Activated B cell treated with CpG ODN at 0.5 μM for 24 hours (primary cell): Measurements from ENCODE around the gene SYT5. TPM values are rescaled to one million over a fixed set of nuclear protein-coding genes. Genes with fewer than 3 reads are reported as not detected.

ENCODE experiments used
- ATAC-seq: fragments of 200-7000 bp; cut with Tn5 transposase; one replicate; pipeline ENCODE4 v1.10.0; 2021; ENCODE audit warnings: low read depth, mild to moderate bottlenecking, moderate library complexity
- CTCF ChIA-PET: fragments of 350-600 bp; sonication (Branson Sonifier 250); formaldehyde crosslinking; loops from one replicate; lab custom pipeline; 2021; ENCODE audit warnings: antibody characterized with exemption; lab: Charles Lee
- POLR2A ChIA-PET: fragments of 350-600 bp; sonication (Branson Sonifier 250); formaldehyde crosslinking; loops from one replicate; lab custom pipeline; 2021; ENCODE audit warnings: antibody characterized with exemption; lab: Charles Lee
- DNase-seq: peaks from one replicate; pipeline ENCODE4 v3.0.0; 2022
- H3K27ac Mint-ChIP-seq: one replicate; pipeline ENCODE4 v1.8.0; 2020; ENCODE audit warnings: mixed read lengths
- H3K27me3 Mint-ChIP-seq: one replicate; pipeline ENCODE4 v1.8.0; 2021; ENCODE audit warnings: mixed read lengths
- H3K36me3 Mint-ChIP-seq: one replicate; pipeline ENCODE4 v1.8.0; 2021; ENCODE audit warnings: low read depth, mixed read lengths
- H3K4me1 Mint-ChIP-seq: one replicate; pipeline ENCODE4 v1.8.0; 2021; ENCODE audit warnings: mixed read lengths
- H3K4me3 Mint-ChIP-seq: one replicate; pipeline ENCODE4 v1.8.0; 2020; ENCODE audit warnings: mild to moderate bottlenecking, mixed read lengths
- H3K9me3 Mint-ChIP-seq: one replicate; pipeline ENCODE4 v1.8.0; 2020; ENCODE audit warnings: mixed read lengths
- intact Hi-C: fragments of 100-400 bp; cut with micrococcal nuclease; formaldehyde crosslinking; loops from one replicate; pipeline ENCODE4 v1.15.1; 2024
- total RNA-seq: library from RNA; stranded (reverse); gene quantifications from 2 replicates; pipeline ENCODE4 v1.2.3, GENCODE V29; 2022
- TF ChIP-seq, protein P1 (sequence below): fragments of 200-600 bp; IDR thresholded peaks from one replicate; pipeline ENCODE4 v1.8.0; 2022; ENCODE audit warnings: antibody characterized with exemption, mild to moderate bottlenecking

Gene SYT5
- total RNA-seq, 1 donor from 2014 or later, result not detected

DNA sequence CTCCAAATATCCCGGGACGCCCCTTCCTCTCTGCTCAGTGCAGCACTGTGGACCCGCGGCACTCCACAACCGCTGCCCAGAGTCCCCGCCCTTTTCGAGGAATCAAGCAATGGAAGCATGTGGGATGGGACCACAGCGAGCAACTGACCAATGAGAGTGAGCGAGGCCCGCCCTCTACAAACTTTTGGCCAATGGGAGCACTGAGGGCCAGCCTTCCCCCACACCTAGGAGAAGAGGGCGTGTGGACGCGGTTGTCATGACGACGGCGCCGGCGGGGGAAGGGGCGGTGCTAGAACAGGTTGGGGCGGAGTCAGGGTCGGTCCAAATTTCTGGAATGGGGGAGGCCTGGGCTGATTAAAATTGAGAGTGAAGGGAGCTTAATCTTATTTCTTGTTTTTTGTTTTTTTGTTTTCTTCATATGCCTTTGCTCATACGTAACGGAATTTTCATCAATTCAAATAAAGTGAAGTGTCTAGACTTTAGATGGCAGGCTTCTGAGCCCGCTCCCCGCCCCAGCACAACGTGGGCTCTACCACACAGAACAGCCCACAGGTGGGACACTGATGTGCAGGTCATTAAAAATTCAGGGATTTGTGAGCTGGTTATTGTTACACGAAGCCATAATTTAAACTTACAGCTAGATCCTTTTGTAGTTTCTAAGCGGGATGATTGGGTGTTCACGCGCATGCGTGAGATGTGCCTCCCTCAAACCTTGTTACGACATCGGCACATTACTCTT lies 13.4 kb downstream of the SYT5 start, which contains the start of gene DNAAF3:
Gene DNAAF3 (minus strand): TSS at position 84 of the 739 bp plus-strand sequence. CDS start 200 bp downstream, outside the sequence.
- H3K4me1 Mint-ChIP-seq, result peaks cover 9% of the 10 kb centered on the region
- intact Hi-C loops, result no loop called here
- no peaks in the 10 kb centered on the region for H3K36me3 Mint-ChIP-seq
- ATAC-seq (peak; percentile 75), DNase-seq (no peak)
- ChIA-PET CTCF (interaction anchor here (1.0 kb wide), 1 partner anchor 24 kb away, joined by 3 read pairs; no protein-coding TSS in a partner anchor), POLR2A (interaction anchor here (0.5 kb wide), 1 partner anchor 21 kb away, joined by 3 read pairs; no protein-coding TSS in a partner anchor)
- peaks cover 3% of the 10 kb centered on the region for H3K9me3 Mint-ChIP-seq
- peak within 1 kb of the TSS; percentile 32 for H3K4me3 Mint-ChIP-seq
- no peak within 1 kb of the TSS for H3K27ac Mint-ChIP-seq
- TF ChIP-seq, protein P1, sequence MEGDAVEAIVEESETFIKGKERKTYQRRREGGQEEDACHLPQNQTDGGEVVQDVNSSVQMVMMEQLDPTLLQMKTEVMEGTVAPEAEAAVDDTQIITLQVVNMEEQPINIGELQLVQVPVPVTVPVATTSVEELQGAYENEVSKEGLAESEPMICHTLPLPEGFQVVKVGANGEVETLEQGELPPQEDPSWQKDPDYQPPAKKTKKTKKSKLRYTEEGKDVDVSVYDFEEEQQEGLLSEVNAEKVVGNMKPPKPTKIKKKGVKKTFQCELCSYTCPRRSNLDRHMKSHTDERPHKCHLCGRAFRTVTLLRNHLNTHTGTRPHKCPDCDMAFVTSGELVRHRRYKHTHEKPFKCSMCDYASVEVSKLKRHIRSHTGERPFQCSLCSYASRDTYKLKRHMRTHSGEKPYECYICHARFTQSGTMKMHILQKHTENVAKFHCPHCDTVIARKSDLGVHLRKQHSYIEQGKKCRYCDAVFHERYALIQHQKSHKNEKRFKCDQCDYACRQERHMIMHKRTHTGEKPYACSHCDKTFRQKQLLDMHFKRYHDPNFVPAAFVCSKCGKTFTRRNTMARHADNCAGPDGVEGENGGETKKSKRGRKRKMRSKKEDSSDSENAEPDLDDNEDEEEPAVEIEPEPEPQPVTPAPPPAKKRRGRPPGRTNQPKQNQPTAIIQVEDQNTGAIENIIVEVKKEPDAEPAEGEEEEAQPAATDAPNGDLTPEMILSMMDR, result no peak
- peaks cover 56% of the 10 kb centered on the region for H3K27me3 Mint-ChIP-seq

DNA sequence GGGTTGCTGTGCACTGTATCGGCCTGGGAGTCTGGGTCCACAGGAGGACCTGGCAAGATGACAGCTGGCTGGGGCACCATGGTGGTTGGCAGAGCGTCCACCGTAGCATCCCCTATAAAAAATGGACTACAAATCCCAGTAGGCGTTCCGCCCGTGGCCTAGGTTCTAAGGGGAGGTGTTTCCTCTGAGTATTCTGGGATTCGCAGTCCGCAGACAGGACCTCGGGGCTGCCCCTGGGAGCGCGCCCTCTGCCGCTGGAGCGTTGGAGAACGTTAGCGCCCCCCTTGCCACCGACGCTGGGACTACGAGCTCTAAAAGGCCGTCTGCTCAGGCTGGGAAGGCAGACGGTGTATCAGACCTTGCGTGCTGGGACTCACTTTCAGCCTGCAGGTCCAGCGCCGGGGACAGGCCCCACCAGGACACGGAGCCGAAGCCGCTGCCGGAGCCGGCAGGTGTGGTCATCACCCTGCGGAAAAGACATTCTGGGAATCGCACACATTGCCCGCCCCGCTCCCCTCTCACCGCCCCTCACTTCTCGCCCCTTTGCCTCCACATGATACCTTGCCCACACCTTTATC lies 14.0 kb downstream of the SYT5 start:
- TF ChIP-seq, protein P1, result no peak
- POLR2A ChIA-PET, result interaction anchor here (0.5 to 0.6 kb wide), 2 partner anchors 23 to 24 kb away, joined by 3 to 6 read pairs; no protein-coding TSS in a partner anchor
- Mint-ChIP-seq H3K27me3 (peaks cover 52% of the 10 kb centered on the region), H3K4me3 (no peak overlapping the region), H3K36me3 (no peaks in the 10 kb centered on the region), H3K27ac (no peak overlapping the region), H3K4me1 (peaks cover 9% of the 10 kb centered on the region), H3K9me3 (peaks cover 3% of the 10 kb centered on the region)
- intact Hi-C loops, result no loop called here
- DNase-seq, result no peak
- CTCF ChIA-PET, result no interaction called here
- peak; percentile 50 for ATAC-seq

DNA sequence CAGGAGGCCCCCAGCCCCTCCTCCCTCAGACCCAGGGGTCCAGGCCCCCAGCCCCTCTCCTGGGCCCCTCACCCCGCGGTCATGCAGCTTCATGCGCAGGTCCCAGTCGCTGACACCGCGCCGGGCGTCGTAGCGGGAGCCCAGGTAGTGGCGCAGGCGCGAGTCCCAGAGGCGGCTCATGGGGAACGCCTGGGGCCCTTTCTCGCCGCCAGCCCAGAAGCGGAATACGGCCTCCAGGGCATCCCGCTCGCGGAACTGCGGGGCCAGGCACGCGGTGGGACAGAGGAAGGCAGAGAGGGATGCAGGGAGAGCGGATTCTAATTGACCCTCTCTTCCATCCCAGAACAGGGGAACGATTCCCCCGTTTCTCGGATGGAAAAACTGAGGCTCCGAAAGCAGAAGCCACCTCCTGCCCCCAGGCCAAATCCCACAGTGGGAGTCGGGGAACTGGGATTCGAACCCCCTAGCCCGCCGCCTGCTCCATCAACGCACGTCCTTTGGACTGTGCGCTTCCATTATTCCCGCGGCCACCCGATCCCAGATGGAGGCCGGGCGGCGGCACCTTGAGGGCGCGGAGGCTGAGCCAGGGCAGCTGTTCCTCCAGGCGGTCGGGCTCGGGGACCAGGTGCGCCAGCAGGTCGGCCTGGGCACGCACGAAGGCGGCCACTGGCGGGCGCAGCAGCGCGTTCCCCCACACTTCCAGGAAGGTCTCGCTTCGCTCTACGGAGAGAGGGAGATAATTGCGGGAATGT lies 18.3 kb downstream of the SYT5 start:
- no peak overlapping the region for H3K4me3 Mint-ChIP-seq
- H3K36me3 Mint-ChIP-seq, result no peaks in the 10 kb centered on the region
- ChIA-PET CTCF (no interaction called here), POLR2A (interaction anchor here (0.8 kb wide), 1 partner anchor 118 kb away, joined by 9 read pairs; the partner anchor contains the start of gene HSPBP1)
- peaks cover 1% of the 10 kb centered on the region for H3K9me3 Mint-ChIP-seq
- TF ChIP-seq, protein P1, result no peak
- H3K4me1 Mint-ChIP-seq, result peaks cover 7% of the 10 kb centered on the region
- ATAC-seq, result no peak
- H3K27ac Mint-ChIP-seq, result no peak overlapping the region
- DNase-seq, result no peak
- intact Hi-C loops, result loop anchor here (2.0 kb wide), 1 partner anchor 17 kb away; no protein-coding TSS in a partner anchor
- peaks cover 53% of the 10 kb centered on the region for H3K27me3 Mint-ChIP-seq

DNA sequence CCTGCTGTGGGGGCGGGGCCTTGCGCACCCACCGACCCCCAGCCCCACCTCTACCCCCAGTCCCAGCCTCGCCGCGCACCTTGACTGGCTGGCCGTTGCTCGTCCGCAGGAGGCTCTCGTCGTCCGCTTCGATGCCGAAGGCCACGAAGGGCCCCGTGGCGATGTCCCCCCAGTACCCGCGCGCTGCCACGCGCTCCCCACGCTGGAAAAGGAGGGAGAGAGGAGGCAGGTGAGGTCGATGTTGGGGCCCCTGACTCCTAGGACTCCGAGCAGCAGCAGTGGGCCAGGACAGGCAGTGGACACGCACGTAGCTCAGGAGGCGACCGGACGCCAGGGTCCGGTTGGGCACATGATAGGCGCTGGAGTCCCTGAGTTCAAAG lies 19.1 kb downstream of the SYT5 start:
- H3K27me3 Mint-ChIP-seq, result peaks cover 53% of the 10 kb centered on the region
- H3K27ac Mint-ChIP-seq, result no peak overlapping the region

More for the DNA sequence above, 19.1 kb downstream of the SYT5 start:
- ChIA-PET POLR2A (interaction anchor here (0.6 to 0.8 kb wide), 2 partner anchors 119 to 247 kb away, joined by 5 to 9 read pairs; partner anchors contain the start of genes HSPBP1 and UBE2S), CTCF (interaction anchor here (1.0 to 1.6 kb wide), 2 partner anchors 45 to 71 kb away, joined by 3 read pairs; no protein-coding TSS in a partner anchor)
- intact Hi-C loops, result loop anchor here (2.0 kb wide), 1 partner anchor 18 kb away; no protein-coding TSS in a partner anchor
- TF ChIP-seq, protein P1, result no peak
- no peak overlapping the region for H3K4me3 Mint-ChIP-seq
- DNase-seq (no peak), ATAC-seq (no peak)
- peaks cover 6% of the 10 kb centered on the region for H3K4me1 Mint-ChIP-seq
- no peaks in the 10 kb centered on the region for H3K36me3 Mint-ChIP-seq
- no peaks in the 10 kb centered on the region for H3K9me3 Mint-ChIP-seq
